Heart right ventricle (tissue), 16 donors: ENCODE measurements around the gene ODR4. TPM values are rescaled to one million over a fixed set of nuclear protein-coding genes. Genes with fewer than 3 reads are reported as not detected.

ENCODE experiments used
- ATAC-seq, 8 donors: fragments of 200-7000 bp; cut with Tn5 transposase; one replicate each; pipeline ENCODE4 v1.9.1; 2020; ENCODE audit warnings: mild to moderate bottlenecking in 8 of 8, moderate library complexity in 8 of 8, moderate number of reproducible peaks in 1 of 8
- DNase-seq, 2 donors: peaks; one replicate each; pipeline ENCODE4 v3.0.0-alpha.2; 2020
- H3K27ac ChIP-seq, 10 donors: fragments of 200-600 bp; sonication (generic) in 2 of 10; one replicate each; pipeline versions ENCODE4 v1.5.0 to v1.8.0; 2020 to 2022; ENCODE audit warnings: mild to moderate bottlenecking in 3 of 10
- H3K27me3 ChIP-seq, 7 donors: fragments of 200-600 bp; one replicate each; pipeline ENCODE4 v1.8.0; 2021 to 2022; ENCODE audit warnings: mild to moderate bottlenecking in 2 of 7
- H3K36me3 ChIP-seq, 9 donors: fragments of 200-600 bp; sonication (generic) in 1 of 9; one replicate each; pipeline versions ENCODE4 v1.5.0 to v1.8.0; 2020 to 2022; ENCODE audit warnings: mild to moderate bottlenecking in 2 of 9
- H3K4me1 ChIP-seq, 9 donors: fragments of 200-600 bp; sonication (generic) in 1 of 9; one replicate each; pipeline versions ENCODE4 v1.5.0 to v1.8.0; 2020 to 2022; ENCODE audit warnings: mild to moderate bottlenecking in 4 of 9
- H3K4me3 ChIP-seq, 10 donors: fragments of 200-600 bp; sonication (generic) in 2 of 10; one replicate each; pipeline versions ENCODE4 v1.5.0 to v1.8.0; 2020 to 2022; ENCODE audit warnings: mild to moderate bottlenecking in 7 of 10, moderate library complexity in 2 of 10
- H3K9me3 ChIP-seq, 11 donors: fragments of 200-600 bp in 10 of 11; sonication (generic) in 2 of 11; one replicate each; pipeline versions ENCODE4 v1.5.0 to v1.8.0; 2013 to 2022; ENCODE audit warnings: mild to moderate bottlenecking in 2 of 11, control low read depth in 1 of 11, moderate library complexity in 1 of 11
- WGBS, 2 donors: extraction: QIAGEN DNeasy Blood & Tissue Kit; methylation state at CpG; one replicate each; pipeline ENCODE4 v1.1.7; 2013; ENCODE audit warnings: inconsistent platforms in 1 of 2; 5-methylcytosine and 5-hydroxymethylcytosine counted together
- intact Hi-C, 10 donors: fragments of 100-400 bp; cut with DNase I; formaldehyde crosslinking; loops; one replicate each; pipeline versions ENCODE4 v1.11.1 to v1.14.2; 2022
- long read RNA-seq, 3 donors: library from polyadenylated mRNA; unstranded; transcript quantifications; one replicate each; pipeline ENCODE4 v2.0.0, GENCODE V29; 2020 to 2021
- polyA plus RNA-seq, 2 donors: library from polyadenylated mRNA; stranded (reverse); fragments of 200-250 nt; gene quantifications; one replicate each; pipeline ENCODE4 v1.2.3, GENCODE V29; 2013
- total RNA-seq, 10 donors: library from RNA; stranded (reverse); fragmentation: NEBNext Ultra II Directional in 3 of 10; extraction: Animal tissue kit (Norgen Biotek cat#: 25700) in 3 of 10; gene quantifications; one replicate each; pipeline versions ENCODE4 v1.2.1 to v1.2.4, GENCODE V29; 2021 to 2023
- TF ChIP-seq, protein P1 (sequence below), 9 donors: fragments of 200-600 bp; sonication (generic) in 2 of 9; IDR thresholded peaks; one replicate each; pipeline versions ENCODE4 v1.5.0 to v1.8.0; 2021 to 2022; ENCODE audit warnings: antibody characterized with exemption in 9 of 9, mild to moderate bottlenecking in 5 of 9, moderate library complexity in 1 of 9
- donor health status: Arrhythmogenic right ventricular cardiomyopathy.
- donor health status: ischemic (EF 13 %, LVEDD 7.1; RV severe dilation, severe dysfunction).
- donor health status: healthy with polysubstance abuse.
- donor health status: DM: no; HTN: yes; CAD: no.
- donor health status: DM: no; HTN: no; CAD: no.
- donor health status: ischemic (EF 25% LVEDD 6.9; RV normal size, moderate dysfunction).
- donor health status: ischemic (EF 25% LVEDD 5.7; RV mildly dilated, moderate dysfunction).
- donor health status: healthy.
- donor health status: DM: yes; HTN: yes; CAD: no.
- donor health status: Ischemic cardiomyopathy.
- donor health status: ischemic (EF 35%, LVEDD 5.7; RV mildly dilated, moderate dysfunction).
- donor health status: nonischemic (EF 11% LVEDD 7.7; RV severe dilation, severe dysfunction).
- donor health status: DM: yes; HTN: yes; CAD: no.
- donor health status: PGD.
- donor health status: ischemic (EF 29% LVEDD 5.4; RV normal size, mild dysfunction).
- donor health status: nonischemic (EF 23%, LVEDD 6.1; RV moderate dilation, normal function).

Gene ODR4
- total RNA-seq (10 to 100 TPM in 9 of 10 donors, 1 to 10 TPM in 1; 9.8 to 15.9 (median 11.1) TPM), polyA plus RNA-seq (10 to 100 TPM in 1 of 2 donors, 1 to 10 TPM in 1; 9.4 to 19.0 TPM)
- long read RNA-seq, donor 1, transcript ODR4-201 (14 exons, 3,792 nt), result major isoform, 18 of 25 reads
- long read RNA-seq, donor 1, partial matches to known transcripts, result 1 of 25 reads
- long read RNA-seq, donor 1, other reads (novel, unspliced or antisense), result 5 of 25 reads
- long read RNA-seq, donor 2, transcript ODR4-201 (14 exons, 3,792 nt), result major isoform, 13 of 20 reads
- long read RNA-seq, donor 2, partial matches to known transcripts, result 0 of 20 reads
- long read RNA-seq, donor 2, other reads (novel, unspliced or antisense), result 6 of 20 reads
- long read RNA-seq, donor 3, transcript ODR4-201 (14 exons, 3,792 nt), result major isoform, 45 of 63 reads
- long read RNA-seq, donor 3, partial matches to known transcripts, result 2 of 63 reads
- long read RNA-seq, donor 3, other reads (novel, unspliced or antisense), result 15 of 63 reads

DNA sequence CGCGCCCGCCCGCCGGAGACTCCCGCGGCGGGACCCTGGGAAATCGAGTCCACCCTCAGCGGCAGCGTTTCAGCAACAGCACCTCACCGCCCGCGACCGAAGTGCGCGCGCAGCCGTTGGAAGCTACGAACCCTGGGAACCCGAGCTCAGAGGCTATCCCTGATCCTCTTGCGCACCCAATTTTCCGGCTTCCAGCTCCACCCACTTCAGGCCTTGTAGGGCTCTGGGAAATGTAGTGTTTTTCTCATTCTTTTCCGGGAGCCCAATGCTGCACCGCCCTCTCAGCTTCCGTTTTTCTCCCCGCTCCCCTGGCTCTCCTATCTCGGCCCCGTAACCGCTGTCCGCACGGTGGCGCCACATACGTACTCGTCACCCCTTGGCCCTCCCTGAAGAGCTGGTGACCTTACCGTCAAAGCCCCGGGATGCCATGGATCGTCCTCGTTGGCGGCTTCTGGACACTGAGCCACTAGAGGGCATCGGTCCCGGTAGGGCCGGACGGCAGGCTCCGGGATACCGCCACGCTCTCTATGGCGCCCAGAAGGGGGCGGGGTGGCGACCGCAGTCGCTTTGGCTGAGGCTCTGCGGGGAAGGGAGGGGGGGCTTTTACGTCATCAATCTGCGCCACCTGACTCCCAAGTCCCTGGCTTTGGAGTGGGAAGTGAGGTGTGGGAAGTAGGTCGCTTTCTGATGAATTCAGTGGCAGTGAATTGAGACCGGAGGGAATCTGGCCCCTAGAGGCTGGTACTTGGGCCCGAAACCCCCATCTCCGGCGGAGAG is at the start of gene ODR4, which contains the start of gene TPR:
TSS of gene ODR4 (plus strand) at position 687 of the 777 bp plus-strand sequence. CDS start 3,948 bp downstream, outside the sequence.
TSS of gene TPR (minus strand) at position 102 of the 777 bp plus-strand sequence. CDS start 225 bp downstream, outside the sequence.
- intact Hi-C loops, result loop anchor here in 1 of 10 donors (10.0 kb wide), 1 partner anchor 1221 kb away; the partner anchor contains the start of genes SWT1 and TRMT1L

DNA sequence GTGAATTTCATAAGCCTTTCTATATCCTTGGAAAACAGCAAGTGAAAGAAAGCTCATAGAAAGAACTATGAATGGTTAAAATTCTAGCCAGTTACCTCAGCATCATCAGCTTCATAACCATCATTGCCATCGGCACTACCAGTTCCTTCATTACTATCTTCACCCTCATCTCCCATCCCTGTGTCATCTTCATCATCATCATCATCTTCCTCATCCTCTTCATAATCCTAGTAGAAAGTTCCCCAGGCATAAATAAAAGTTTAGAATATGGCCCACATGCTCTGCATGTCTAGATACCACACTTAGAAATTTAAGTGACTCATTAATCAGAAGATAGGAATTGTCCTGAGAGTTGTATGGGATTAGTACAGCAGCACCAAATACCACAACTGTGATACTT is 49.6 kb upstream of the ODR4 start:
- no peak overlapping the region for H3K27ac ChIP-seq
- no peak for ATAC-seq
- no peaks in the 10 kb centered on the region for H3K4me1 ChIP-seq
- intact Hi-C loops, result loop anchor here in 1 of 10 donors (10.0 kb wide), 1 partner anchor 69 kb away; no protein-coding TSS in a partner anchor
- H3K27me3 ChIP-seq, result no peaks in the 10 kb centered on the region
- no peak for DNase-seq
- peaks cover 0 to 96% (median 78%) of the 10 kb centered on the region in 9 donors for H3K36me3 ChIP-seq
- TF ChIP-seq, protein P1, sequence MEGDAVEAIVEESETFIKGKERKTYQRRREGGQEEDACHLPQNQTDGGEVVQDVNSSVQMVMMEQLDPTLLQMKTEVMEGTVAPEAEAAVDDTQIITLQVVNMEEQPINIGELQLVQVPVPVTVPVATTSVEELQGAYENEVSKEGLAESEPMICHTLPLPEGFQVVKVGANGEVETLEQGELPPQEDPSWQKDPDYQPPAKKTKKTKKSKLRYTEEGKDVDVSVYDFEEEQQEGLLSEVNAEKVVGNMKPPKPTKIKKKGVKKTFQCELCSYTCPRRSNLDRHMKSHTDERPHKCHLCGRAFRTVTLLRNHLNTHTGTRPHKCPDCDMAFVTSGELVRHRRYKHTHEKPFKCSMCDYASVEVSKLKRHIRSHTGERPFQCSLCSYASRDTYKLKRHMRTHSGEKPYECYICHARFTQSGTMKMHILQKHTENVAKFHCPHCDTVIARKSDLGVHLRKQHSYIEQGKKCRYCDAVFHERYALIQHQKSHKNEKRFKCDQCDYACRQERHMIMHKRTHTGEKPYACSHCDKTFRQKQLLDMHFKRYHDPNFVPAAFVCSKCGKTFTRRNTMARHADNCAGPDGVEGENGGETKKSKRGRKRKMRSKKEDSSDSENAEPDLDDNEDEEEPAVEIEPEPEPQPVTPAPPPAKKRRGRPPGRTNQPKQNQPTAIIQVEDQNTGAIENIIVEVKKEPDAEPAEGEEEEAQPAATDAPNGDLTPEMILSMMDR (IDR thresholded peaks at IDR 0.05), result no peak
- H3K9me3 ChIP-seq, result no peaks in the 10 kb centered on the region
- H3K4me3 ChIP-seq, result no peak overlapping the region
- 84 to 88% methylated on average over 1 of the region's 1 CpG for WGBS, 2 donors

More for the DNA sequence above, at the start of gene ODR4, which contains the start of gene TPR:
- 0 to 1% methylated on average over 60 of the region's 60 CpGs for WGBS, 2 donors
- Histone ChIP-seq H3K36me3 (peaks cover 0 to 41% (median 19%) of the 10 kb centered on the region in 9 donors), H3K4me3 (peak within 1 kb of the TSS; percentile 69 to 95 (median 76)), H3K9me3 (no peaks in the 10 kb centered on the region), H3K27ac (peak within 1 kb of the TSS; percentile 91 to 98 (median 96)), H3K27me3 (no peaks in the 10 kb centered on the region), H3K4me1 (peaks cover 0 to 43% (median 30%) of the 10 kb centered on the region in 9 donors)
- DNase-seq (peak; percentile 96 to 98), ATAC-seq (peak; percentile 95 to 99 (median 96))
- TF ChIP-seq, protein P1 (IDR thresholded peaks at IDR 0.05), result peak; percentile 72 to 97 (median 89)

GRCh38 chr1:186327331-186327730 is 48.3 kb upstream of the ODR4 start:
- H3K9me3 ChIP-seq, result no peaks in the 10 kb centered on the region
- WGBS, 2 donors, result 88 to 90% methylated on average over 1 of the region's 1 CpG
- DNase-seq (no peak), ATAC-seq (no peak)
- H3K27me3 ChIP-seq, result no peaks in the 10 kb centered on the region
- no peak overlapping the region for H3K4me3 ChIP-seq
- TF ChIP-seq, protein P1 (IDR thresholded peaks at IDR 0.05), result no peak
- H3K36me3 ChIP-seq, result peaks cover 0 to 96% (median 77%) of the 10 kb centered on the region in 9 donors
- H3K27ac ChIP-seq, result no peak overlapping the region
- intact Hi-C loops, result loop anchor here in 1 of 10 donors (10.0 kb wide), 1 partner anchor 67 kb away; no protein-coding TSS in a partner anchor
- H3K4me1 ChIP-seq, result no peaks in the 10 kb centered on the region

DNA sequence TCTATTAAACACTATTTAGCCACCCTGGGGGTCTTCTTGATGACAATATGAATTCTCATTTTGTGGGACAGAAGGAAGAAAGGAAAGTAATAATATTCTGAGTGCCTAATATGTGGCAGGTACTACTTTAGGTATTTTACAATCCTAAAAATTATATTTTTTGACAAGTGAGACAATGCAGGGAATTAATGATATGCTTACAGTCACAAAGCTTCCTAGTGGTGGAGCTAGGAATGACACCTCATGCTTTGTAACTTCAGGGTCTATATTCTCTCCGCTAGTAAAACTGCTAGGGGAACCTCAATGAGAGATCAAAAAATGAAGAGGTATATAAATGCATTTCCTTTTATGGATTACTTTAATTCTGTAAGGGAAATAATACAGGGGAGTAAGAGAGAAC is 44.9 kb upstream of the ODR4 start:
- TF ChIP-seq, protein P1 (IDR thresholded peaks at IDR 0.05), result peak in 4 of 9 donors; percentile 9 to 34 (median 22)
- ATAC-seq, result no peak
- intact Hi-C loops, result no loop called here

More for the DNA sequence above, 44.9 kb upstream of the ODR4 start:
- no peak for DNase-seq
- Histone ChIP-seq H3K4me3 (no peak overlapping the region), H3K36me3 (peaks cover 0 to 96% (median 76%) of the 10 kb centered on the region in 9 donors), H3K27me3 (no peaks in the 10 kb centered on the region), H3K4me1 (no peaks in the 10 kb centered on the region), H3K9me3 (no peaks in the 10 kb centered on the region), H3K27ac (no peak overlapping the region)
- WGBS, 2 donors, result 94 to 100% methylated on average over 1 of the region's 1 CpG
